ENCODE results near the gene PTGES3. TPM values are rescaled to one million over a fixed set of nuclear protein-coding genes. Genes with fewer than 3 reads are reported as not detected.
A peak's percentile ranks its signal among the peaks of the same experiment; 100 is the strongest.

The PTGES3 gene
- total and polyA plus RNA-seq, 4 donors, result 65.0 to 94.1 (median 81.3) TPM

- H3K9ac ChIP-seq (ENCODE audit: low read depth in 1 of 2, low read length in 2 of 2), result peak overlapping the region; percentile 92 to 93
- H3K9me3 ChIP-seq (ENCODE audit: control insufficient read depth in 4 of 4, low read length in 3 of 4), result no peaks in the 10 kb centered on the region
- H3K27me3 ChIP-seq (ENCODE audit: control insufficient read depth in 4 of 4, insufficient read depth in 4 of 4, low read length in 3 of 4), result no peaks in the 10 kb centered on the region
- WGBS, result 2% methylated on average over 7 of the region's 7 CpGs
- peaks cover 0 to 14% (median 4%) of the 10 kb centered on the region in 4 donors for H3K4me1 ChIP-seq (ENCODE audit: control insufficient read depth in 4 of 4, insufficient read depth in 4 of 4, low read length in 3 of 4)
- H3K4me3 ChIP-seq (ENCODE audit: low read depth in 1 of 3, low read length in 3 of 3), result peak overlapping the region; percentile 56 to 93 (median 59)
- DNase-seq (ENCODE audit: low spot score), result no peak
- peak overlapping the region; percentile 99 to 100 for H3K27ac ChIP-seq (ENCODE audit: low read depth in 1 of 2, low read length in 2 of 2)
- H3K36me3 ChIP-seq (ENCODE audit: control insufficient read depth in 4 of 4, insufficient read depth in 3 of 4, low read depth in 1 of 4, low read length in 3 of 4), result no peaks in the 10 kb centered on the region
- no peak for TF ChIP-seq FOXA1 (IDR thresholded peaks at IDR 0.05)
- no peak for TF ChIP-seq TAF1 (conservative IDR thresholded peaks at IDR 0.05)
- TF ChIP-seq EGR1 (IDR thresholded peaks at IDR 0.05; ENCODE audit: low read depth in 2 of 2), result no peak
- TF ChIP-seq ATF3 (IDR thresholded peaks at IDR 0.05), result no peak
- no peak for TF ChIP-seq MAX (IDR thresholded peaks at IDR 0.05)
- TF ChIP-seq RXRA (IDR thresholded peaks at IDR 0.05), result no peak
- no peak for TF ChIP-seq ZBTB33 (IDR thresholded peaks at IDR 0.05)
- TF ChIP-seq HNF4G (IDR thresholded peaks at IDR 0.05), result no peak
- no peak for TF ChIP-seq RAD21 (IDR thresholded peaks at IDR 0.05)
- TF ChIP-seq NR2F2 (IDR thresholded peaks at IDR 0.05), result no peak
- TF ChIP-seq FOXA2 (IDR thresholded peaks at IDR 0.05), result no peak
- TF ChIP-seq CTCF (IDR thresholded peaks at IDR 0.05; ENCODE audit: low read depth, low read length, missing input control), result no peak
Measured at GRCh38 chr12:56688846-56689109, 694 bp upstream of the PTGES3 start.

- Histone ChIP-seq H3K9me3 (ENCODE audit: control insufficient read depth in 4 of 4, low read length in 3 of 4) (no peaks in the 10 kb centered on the region), H3K4me1 (ENCODE audit: control insufficient read depth in 4 of 4, insufficient read depth in 4 of 4, low read length in 3 of 4) (peaks cover 0 to 22% (median 6%) of the 10 kb centered on the region in 4 donors), H3K27me3 (ENCODE audit: control insufficient read depth in 4 of 4, insufficient read depth in 4 of 4, low read length in 3 of 4) (no peaks in the 10 kb centered on the region), H3K27ac (ENCODE audit: low read depth in 1 of 2, low read length in 2 of 2) (peak overlapping the region; percentile 99 to 100), H3K36me3 (ENCODE audit: control insufficient read depth in 4 of 4, insufficient read depth in 3 of 4, low read depth in 1 of 4, low read length in 3 of 4) (no peaks in the 10 kb centered on the region), H3K9ac (ENCODE audit: low read depth in 1 of 2, low read length in 2 of 2) (peak overlapping the region; percentile 88 to 100), H3K4me3 (ENCODE audit: low read depth in 1 of 3, low read length in 3 of 3) (peak overlapping the region; percentile 75 to 95 (median 89))
- TF ChIP-seq EGR1 (IDR thresholded peaks at IDR 0.05; ENCODE audit: low read depth in 2 of 2) (no peak), MAX (IDR thresholded peaks at IDR 0.05) (peak; percentile 46), CTCF (IDR thresholded peaks at IDR 0.05; ENCODE audit: low read depth, low read length, missing input control) (peak; percentile 1), GABPA (IDR thresholded peaks at IDR 0.05 in 1 of 2, conservative IDR thresholded peaks at IDR 0.05 in 1 of 2) (no peak), YY1 (IDR thresholded peaks at IDR 0.05) (peak; percentile 68), HNF4A (conservative IDR thresholded peaks at IDR 0.05) (no peak)
- peak; percentile 73 for DNase-seq (ENCODE audit: low spot score)
- under 1% methylated on average over 62 of the region's 62 CpGs for WGBS
Measured at GRCh38 chr12:56687223-56688128, 608 bp downstream of the PTGES3 start.

All from liver (tissue), 9 donors.